Lung microvascular endothelial cell (primary cell): ENCODE data around the gene MRGPRE. TPM values are rescaled to one million over a fixed set of nuclear protein-coding genes. Genes with fewer than 3 reads are reported as not detected.

Source experiments
- DNase-seq, 2 donors: peaks; one replicate each; pipeline versions ENCODE4 v3.0.0 to v3.0.0-alpha.2; 2010; ENCODE audit warnings: low read depth in 2 of 2
- total RNA-seq: library from RNA; depleted of rRNA; stranded (reverse); fragments of >200 nt; gene quantifications from 2 replicates; pipeline ENCODE4 v1.2.1, GENCODE V29; 2014

The MRGPRE gene
- total RNA-seq, 1 donor from 2014 or later, result not detected

- DNase-seq, result no peak
Observed at GRCh38 chr11:3226846-3227567, 5.2 kb downstream of the MRGPRE start.

- DNase-seq, result no peak
Observed at GRCh38 chr11:3225826-3226750, 6.1 kb downstream of the MRGPRE start.

- DNase-seq, result no peak
Observed at GRCh38 chr11:3225159-3225758, 7.0 kb downstream of the MRGPRE start.

- no peak for DNase-seq
Observed at GRCh38 chr11:3224401-3225057, 7.7 kb downstream of the MRGPRE start.

GRCh38 chr11:3223932-3224381 is 8.3 kb downstream of the MRGPRE start:
- DNase-seq, result no peak

GRCh38 chr11:3222941-3223915 is 9.0 kb downstream of the MRGPRE start:
- no peak for DNase-seq

GRCh38 chr11:3222003-3222855 is 10.0 kb downstream of the MRGPRE start:
- no peak for DNase-seq

GRCh38 chr11:3221408-3222002 is 10.7 kb downstream of the MRGPRE start:
- no peak for DNase-seq

- DNase-seq, result no peak
Observed at GRCh38 chr11:3220521-3221407, 11.5 kb downstream of the MRGPRE start.

GRCh38 chr11:3220101-3220500 is 12.1 kb downstream of the MRGPRE start:
- DNase-seq, result no peak

GRCh38 chr11:3219281-3219892 is 12.8 kb downstream of the MRGPRE start:
- DNase-seq, result no peak

- no peak for DNase-seq
Observed at GRCh38 chr11:3218483-3219280, 13.5 kb downstream of the MRGPRE start, which contains the start of gene MRGPRG. MRGPRG (minus strand) TSS chr11:3218813; CDS start chr11:3218813, 0 bp downstream.

- no peak for DNase-seq
Observed at GRCh38 chr11:3217818-3218482, 14.3 kb downstream of the MRGPRE start.

- no peak for DNase-seq
Observed at GRCh38 chr11:3216027-3216525, 16.1 kb downstream of the MRGPRE start.

GRCh38 chr11:3215346-3216026 is 16.7 kb downstream of the MRGPRE start:
- no peak for DNase-seq

- no peak for DNase-seq
Observed at GRCh38 chr11:3214420-3214699, 17.9 kb downstream of the MRGPRE start.
